Measurements from ENCODE around the gene ACSL5.

DNA sequence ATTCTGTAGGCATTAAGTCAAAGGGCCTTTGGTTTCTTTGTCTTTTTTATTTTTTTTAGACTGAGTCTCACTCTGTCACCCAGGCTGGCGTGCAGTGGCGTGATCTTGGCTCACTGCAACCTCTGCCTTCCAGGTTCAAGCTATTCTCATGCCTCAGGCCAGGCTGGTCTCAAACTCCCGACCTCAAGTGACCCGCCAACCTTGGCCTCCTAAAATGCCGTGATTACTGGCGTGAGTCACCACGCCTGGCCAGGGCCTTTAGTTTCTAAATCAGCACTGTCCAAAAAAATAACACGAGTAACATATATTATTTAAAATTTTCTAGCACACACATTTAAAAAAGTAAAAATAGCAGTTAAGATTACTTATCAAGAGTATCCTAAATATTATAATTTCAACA, 11.1 kb upstream of the ACSL5 start:
- TF ChIP-seq, protein P1, sequence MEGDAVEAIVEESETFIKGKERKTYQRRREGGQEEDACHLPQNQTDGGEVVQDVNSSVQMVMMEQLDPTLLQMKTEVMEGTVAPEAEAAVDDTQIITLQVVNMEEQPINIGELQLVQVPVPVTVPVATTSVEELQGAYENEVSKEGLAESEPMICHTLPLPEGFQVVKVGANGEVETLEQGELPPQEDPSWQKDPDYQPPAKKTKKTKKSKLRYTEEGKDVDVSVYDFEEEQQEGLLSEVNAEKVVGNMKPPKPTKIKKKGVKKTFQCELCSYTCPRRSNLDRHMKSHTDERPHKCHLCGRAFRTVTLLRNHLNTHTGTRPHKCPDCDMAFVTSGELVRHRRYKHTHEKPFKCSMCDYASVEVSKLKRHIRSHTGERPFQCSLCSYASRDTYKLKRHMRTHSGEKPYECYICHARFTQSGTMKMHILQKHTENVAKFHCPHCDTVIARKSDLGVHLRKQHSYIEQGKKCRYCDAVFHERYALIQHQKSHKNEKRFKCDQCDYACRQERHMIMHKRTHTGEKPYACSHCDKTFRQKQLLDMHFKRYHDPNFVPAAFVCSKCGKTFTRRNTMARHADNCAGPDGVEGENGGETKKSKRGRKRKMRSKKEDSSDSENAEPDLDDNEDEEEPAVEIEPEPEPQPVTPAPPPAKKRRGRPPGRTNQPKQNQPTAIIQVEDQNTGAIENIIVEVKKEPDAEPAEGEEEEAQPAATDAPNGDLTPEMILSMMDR (conservative IDR thresholded peaks at IDR 0.05; ENCODE audit: low read depth in 2 of 2): no peak
- no peak for TF ChIP-seq EZH2 (IDR thresholded peaks at IDR 0.05; ENCODE audit: low read depth, unreplicated experiment)
- TF ChIP-seq, protein P2, sequence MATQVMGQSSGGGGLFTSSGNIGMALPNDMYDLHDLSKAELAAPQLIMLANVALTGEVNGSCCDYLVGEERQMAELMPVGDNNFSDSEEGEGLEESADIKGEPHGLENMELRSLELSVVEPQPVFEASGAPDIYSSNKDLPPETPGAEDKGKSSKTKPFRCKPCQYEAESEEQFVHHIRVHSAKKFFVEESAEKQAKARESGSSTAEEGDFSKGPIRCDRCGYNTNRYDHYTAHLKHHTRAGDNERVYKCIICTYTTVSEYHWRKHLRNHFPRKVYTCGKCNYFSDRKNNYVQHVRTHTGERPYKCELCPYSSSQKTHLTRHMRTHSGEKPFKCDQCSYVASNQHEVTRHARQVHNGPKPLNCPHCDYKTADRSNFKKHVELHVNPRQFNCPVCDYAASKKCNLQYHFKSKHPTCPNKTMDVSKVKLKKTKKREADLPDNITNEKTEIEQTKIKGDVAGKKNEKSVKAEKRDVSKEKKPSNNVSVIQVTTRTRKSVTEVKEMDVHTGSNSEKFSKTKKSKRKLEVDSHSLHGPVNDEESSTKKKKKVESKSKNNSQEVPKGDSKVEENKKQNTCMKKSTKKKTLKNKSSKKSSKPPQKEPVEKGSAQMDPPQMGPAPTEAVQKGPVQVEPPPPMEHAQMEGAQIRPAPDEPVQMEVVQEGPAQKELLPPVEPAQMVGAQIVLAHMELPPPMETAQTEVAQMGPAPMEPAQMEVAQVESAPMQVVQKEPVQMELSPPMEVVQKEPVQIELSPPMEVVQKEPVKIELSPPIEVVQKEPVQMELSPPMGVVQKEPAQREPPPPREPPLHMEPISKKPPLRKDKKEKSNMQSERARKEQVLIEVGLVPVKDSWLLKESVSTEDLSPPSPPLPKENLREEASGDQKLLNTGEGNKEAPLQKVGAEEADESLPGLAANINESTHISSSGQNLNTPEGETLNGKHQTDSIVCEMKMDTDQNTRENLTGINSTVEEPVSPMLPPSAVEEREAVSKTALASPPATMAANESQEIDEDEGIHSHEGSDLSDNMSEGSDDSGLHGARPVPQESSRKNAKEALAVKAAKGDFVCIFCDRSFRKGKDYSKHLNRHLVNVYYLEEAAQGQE (IDR thresholded peaks at IDR 0.05; ENCODE audit: unreplicated experiment): no peak

All from GM23338 (cell line).